WTC11 (cell line): ENCODE results near the gene ZCCHC24. TPM values are rescaled to one million over a fixed set of nuclear protein-coding genes. Genes with fewer than 3 reads are reported as not detected.

ENCODE experiments used
- ATAC-seq: fragments of 200-7000 bp; cut with Tn5 transposase; 2 replicates; pipeline ENCODE4 v1.10.0; 2021; ENCODE audit warnings: mild to moderate bottlenecking, moderate library complexity
- CTCF ChIA-PET: fragments of 300-600 bp; sonication (Branson Sonifier 250); formaldehyde crosslinking; loops from one replicate; lab custom pipeline; 2021; ENCODE audit warnings: antibody characterized with exemption; lab: Charles Lee
- POLR2A ChIA-PET: fragments of 350-600 bp; sonication (Branson Sonifier 250); formaldehyde crosslinking; loops from one replicate; lab custom pipeline; 2021; ENCODE audit warnings: antibody characterized with exemption; lab: Charles Lee
- DNase-seq: peaks from one replicate; pipeline ENCODE4 v3.0.0; 2021; ENCODE audit warnings: low spot score
- H3K27ac Mint-ChIP-seq: 2 replicates; pipeline ENCODE4 v1.8.0; 2021; ENCODE audit warnings: mixed read lengths
- H3K27me3 Mint-ChIP-seq: 2 replicates; pipeline ENCODE4 v1.8.0; 2021; ENCODE audit warnings: low read depth, mild to moderate bottlenecking, moderate library complexity, mixed read lengths
- H3K36me3 Mint-ChIP-seq: 2 replicates; pipeline ENCODE4 v1.8.0; 2021; ENCODE audit warnings: mixed read lengths
- H3K4me1 Mint-ChIP-seq: 2 replicates; pipeline ENCODE4 v1.8.0; 2022; ENCODE audit warnings: mixed read lengths
- H3K4me3 Mint-ChIP-seq: 2 replicates; pipeline ENCODE4 v1.8.0; 2021; ENCODE audit warnings: mild to moderate bottlenecking, moderate library complexity, mixed read lengths
- H3K9me3 Mint-ChIP-seq: 2 replicates; pipeline ENCODE4 v1.8.0; 2021; ENCODE audit warnings: mixed read lengths
- CTCF ChIP-seq: fragments of 200-600 bp; IDR thresholded peaks from 2 replicates; pipeline ENCODE4 v1.8.0; 2022; ENCODE audit warnings: antibody characterized with exemption
- EMX1 ChIP-seq: fragments of 250-450 bp; sonication (Bioruptor Pico); IDR thresholded peaks from 2 replicates; pipeline ENCODE4 v1.8.0; 2021; ENCODE audit warnings: mild to moderate bottlenecking
- ESRRA ChIP-seq: sonication (generic); formaldehyde crosslinking; IDR thresholded peaks from 2 replicates; pipeline ENCODE4 v1.8.1; 2022; ENCODE audit warnings: mild to moderate bottlenecking, missing genetic modification reagents, borderline replicate concordance
- FOXK1 ChIP-seq: sonication (generic); formaldehyde crosslinking; IDR thresholded peaks from 2 replicates; pipeline ENCODE4 v1.8.0; 2022; ENCODE audit warnings: mild to moderate bottlenecking, moderate library complexity, missing genetic modification reagents
- FOXP4 ChIP-seq: sonication (generic); formaldehyde crosslinking; IDR thresholded peaks from 2 replicates; pipeline ENCODE4 v1.8.0; 2022; ENCODE audit warnings: mild to moderate bottlenecking, missing genetic modification reagents
- HMGA2 ChIP-seq: fragments of 250-450 bp; sonication (Bioruptor Pico); IDR thresholded peaks from 2 replicates; pipeline ENCODE4 v1.4.0; 2021; ENCODE audit warnings: mild to moderate bottlenecking, moderate library complexity
- IRF1 ChIP-seq: sonication (generic); formaldehyde crosslinking; IDR thresholded peaks from 2 replicates; pipeline ENCODE4 v1.8.0; 2023; ENCODE audit warnings: missing genetic modification reagents
- JUN ChIP-seq: sonication (generic); formaldehyde crosslinking; IDR thresholded peaks from 2 replicates; pipeline ENCODE4 v1.8.0; 2023; ENCODE audit warnings: mild to moderate bottlenecking, missing genetic modification reagents
- KAT7 ChIP-seq: sonication (generic); formaldehyde crosslinking; IDR thresholded peaks from 2 replicates; pipeline ENCODE4 v1.8.1; 2023; ENCODE audit warnings: missing genetic modification reagents, mild to moderate bottlenecking, borderline replicate concordance
- PREB ChIP-seq: sonication (generic); formaldehyde crosslinking; IDR thresholded peaks from 2 replicates; pipeline ENCODE4 v1.8.1; 2022; ENCODE audit warnings: mild to moderate bottlenecking, missing genetic modification reagents, moderate library complexity, borderline replicate concordance
- SMAD3 ChIP-seq: sonication (generic); formaldehyde crosslinking; IDR thresholded peaks from 2 replicates; pipeline ENCODE4 v1.8.0; 2022; ENCODE audit warnings: missing genetic modification reagents, mild to moderate bottlenecking, borderline replicate concordance
- SMAD4 ChIP-seq: sonication (generic); formaldehyde crosslinking; IDR thresholded peaks from 2 replicates; pipeline ENCODE4 v1.8.0; 2022; ENCODE audit warnings: mild to moderate bottlenecking, missing genetic modification reagents
- ZNF263 ChIP-seq: sonication (generic); formaldehyde crosslinking; IDR thresholded peaks from 2 replicates; pipeline ENCODE4 v1.8.1; 2022; ENCODE audit warnings: low read depth, mild to moderate bottlenecking, moderate library complexity, missing genetic modification reagents
- ZNF281 ChIP-seq: sonication (generic); formaldehyde crosslinking; IDR thresholded peaks from 2 replicates; pipeline ENCODE4 v1.8.0; 2023; ENCODE audit warnings: mild to moderate bottlenecking, missing genetic modification reagents
- total RNA-seq: library from RNA; stranded (reverse); gene quantifications from 3 replicates; pipeline ENCODE4 v1.2.3, GENCODE V29; 2021
- TF ChIP-seq, protein P1 (sequence below): fragments of 250-450 bp; sonication (Bioruptor Pico); IDR thresholded peaks from 2 replicates; pipeline ENCODE4 v1.8.0; 2021; ENCODE audit warnings: mild to moderate bottlenecking
- TF ChIP-seq, protein P2 (sequence below): sonication (generic); formaldehyde crosslinking; conservative IDR thresholded peaks from 2 replicates; pipeline ENCODE4 v1.8.1; 2022; ENCODE audit warnings: mild to moderate bottlenecking, missing genetic modification reagents
- TF ChIP-seq, protein P3 (sequence below): sonication (generic); formaldehyde crosslinking; IDR thresholded peaks from 2 replicates; pipeline ENCODE4 v1.8.1; 2022; ENCODE audit warnings: low read depth, missing genetic modification reagents, borderline replicate concordance

The ZCCHC24 gene
- total RNA-seq, 1 experiment from 2014 or later: 7.7 TPM

DNA sequence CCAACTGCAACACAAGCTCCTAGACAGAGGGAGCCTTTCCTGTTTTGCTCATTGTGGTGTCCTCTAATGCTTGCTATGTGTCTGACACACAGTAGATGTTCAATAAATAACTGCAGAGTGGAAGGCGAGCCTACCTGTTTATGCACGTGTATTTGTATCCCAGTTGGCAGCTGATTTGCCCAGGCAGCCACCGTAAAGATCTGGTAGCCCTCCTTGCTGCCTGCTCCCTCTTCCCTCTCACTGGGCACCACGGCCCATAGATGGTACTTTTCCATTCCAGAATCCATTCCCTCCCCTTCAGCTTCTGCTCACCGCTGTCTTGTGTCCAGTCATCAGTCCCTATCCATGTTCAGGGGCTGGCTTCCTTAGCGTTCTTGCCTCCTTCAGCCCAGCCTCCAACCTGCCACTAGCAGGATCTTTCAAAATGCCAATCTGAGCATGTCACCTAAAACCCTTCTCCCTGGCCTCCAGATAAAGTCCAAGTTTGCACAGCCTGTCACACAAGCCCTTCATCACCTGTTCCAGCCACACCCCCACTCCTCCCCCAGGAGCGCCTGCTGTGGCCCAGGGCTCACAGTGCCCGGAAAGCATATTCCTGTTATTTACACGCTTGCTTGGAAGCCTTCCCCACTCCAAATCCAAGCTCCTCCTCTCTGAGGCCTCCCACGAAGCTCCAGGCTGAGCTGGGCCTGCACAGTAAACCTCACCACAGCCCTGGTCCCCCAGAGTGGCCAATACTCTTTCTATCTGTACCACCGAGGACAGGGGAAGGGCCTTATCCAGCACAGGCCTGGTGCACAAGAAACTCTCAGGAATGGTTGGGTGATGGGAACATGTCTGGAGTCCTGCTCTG lies 21.0 kb downstream of the ZCCHC24 start:
- Mint-ChIP-seq H3K4me1 (peaks cover 8% of the 10 kb centered on the region), H3K36me3 (no peaks in the 10 kb centered on the region), H3K9me3 (peaks cover 5% of the 10 kb centered on the region; the same call in 1 of the 2 replicates), H3K4me3 (no peak overlapping the region), H3K27me3 (no peaks in the 10 kb centered on the region), H3K27ac (no peak overlapping the region)
- TF ChIP-seq, protein P1, sequence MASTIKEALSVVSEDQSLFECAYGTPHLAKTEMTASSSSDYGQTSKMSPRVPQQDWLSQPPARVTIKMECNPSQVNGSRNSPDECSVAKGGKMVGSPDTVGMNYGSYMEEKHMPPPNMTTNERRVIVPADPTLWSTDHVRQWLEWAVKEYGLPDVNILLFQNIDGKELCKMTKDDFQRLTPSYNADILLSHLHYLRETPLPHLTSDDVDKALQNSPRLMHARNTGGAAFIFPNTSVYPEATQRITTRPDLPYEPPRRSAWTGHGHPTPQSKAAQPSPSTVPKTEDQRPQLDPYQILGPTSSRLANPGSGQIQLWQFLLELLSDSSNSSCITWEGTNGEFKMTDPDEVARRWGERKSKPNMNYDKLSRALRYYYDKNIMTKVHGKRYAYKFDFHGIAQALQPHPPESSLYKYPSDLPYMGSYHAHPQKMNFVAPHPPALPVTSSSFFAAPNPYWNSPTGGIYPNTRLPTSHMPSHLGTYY (CRISPR knock-in tag): no peak
- TF ChIP-seq SMAD3 (no peak), FOXP4 (CRISPR knock-in tag) (no peak), HMGA2 (no peak), EMX1 (CRISPR knock-in tag) (no peak), JUN (CRISPR knock-in tag) (no peak), ZNF281 (no peak), ESRRA (CRISPR knock-in tag) (no peak), FOXK1 (CRISPR knock-in tag) (no peak), ZNF263 (CRISPR knock-in tag) (no peak), CTCF (no peak), KAT7 (no peak), PREB (CRISPR knock-in tag) (no peak), SMAD4 (CRISPR knock-in tag) (no peak), IRF1 (no peak)
- TF ChIP-seq, protein P2, sequence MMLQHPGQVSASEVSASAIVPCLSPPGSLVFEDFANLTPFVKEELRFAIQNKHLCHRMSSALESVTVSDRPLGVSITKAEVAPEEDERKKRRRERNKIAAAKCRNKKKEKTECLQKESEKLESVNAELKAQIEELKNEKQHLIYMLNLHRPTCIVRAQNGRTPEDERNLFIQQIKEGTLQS (CRISPR knock-in tag): no peak
- TF ChIP-seq, protein P3, sequence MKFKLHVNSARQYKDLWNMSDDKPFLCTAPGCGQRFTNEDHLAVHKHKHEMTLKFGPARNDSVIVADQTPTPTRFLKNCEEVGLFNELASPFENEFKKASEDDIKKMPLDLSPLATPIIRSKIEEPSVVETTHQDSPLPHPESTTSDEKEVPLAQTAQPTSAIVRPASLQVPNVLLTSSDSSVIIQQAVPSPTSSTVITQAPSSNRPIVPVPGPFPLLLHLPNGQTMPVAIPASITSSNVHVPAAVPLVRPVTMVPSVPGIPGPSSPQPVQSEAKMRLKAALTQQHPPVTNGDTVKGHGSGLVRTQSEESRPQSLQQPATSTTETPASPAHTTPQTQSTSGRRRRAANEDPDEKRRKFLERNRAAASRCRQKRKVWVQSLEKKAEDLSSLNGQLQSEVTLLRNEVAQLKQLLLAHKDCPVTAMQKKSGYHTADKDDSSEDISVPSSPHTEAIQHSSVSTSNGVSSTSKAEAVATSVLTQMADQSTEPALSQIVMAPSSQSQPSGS (CRISPR knock-in tag): no peak
- ATAC-seq (no peak), DNase-seq (no peak)
- CTCF ChIA-PET: interaction anchor here (0.7 kb wide), 1 partner anchor 14 kb away, joined by 4 read pairs; no protein-coding TSS in a partner anchor
- POLR2A ChIA-PET: interaction anchor here (1.0 kb wide), 1 partner anchor 20 kb away, joined by 4 read pairs; no protein-coding TSS in a partner anchor
